HG02973 (cell line): ENCODE measurements around the gene CFLAR.
"Not testable (repeated sequence)": the region's sequence is repeated elsewhere in the genome, so short reads cannot be mapped to it uniquely, and the experiment has no call there.

Experiments used
- ATAC-seq: cut with Tn5 transposase; IDR thresholded peaks from one replicate; pipeline ENCODE4 v1.9.1; 2021; ENCODE audit warnings: moderate library complexity; ENCODE audit not compliant: unreplicated experiment

Gene CFLAR

GRCh38 chr2:201144101-201145051 lies 28.4 kb downstream of the CFLAR start:
- no peak for ATAC-seq

GRCh38 chr2:201148434-201148990 lies 32.5 kb downstream of the CFLAR start:
- no peak for ATAC-seq

GRCh38 chr2:201149064-201149820 lies 33.3 kb downstream of the CFLAR start:
- ATAC-seq, result no peak

GRCh38 chr2:201149821-201150165 lies 33.8 kb downstream of the CFLAR start:
- ATAC-seq, result not testable (repeated sequence)

GRCh38 chr2:201150454-201151020 lies 34.6 kb downstream of the CFLAR start:
- no peak for ATAC-seq

- peak; percentile 83 for ATAC-seq
These were observed 35.4 kb downstream of the CFLAR start for GRCh38 chr2:201151127-201151981.

- no peak for ATAC-seq
These were observed 36.6 kb downstream of the CFLAR start for GRCh38 chr2:201152517-201152916.

GRCh38 chr2:201152999-201153815 lies 37.2 kb downstream of the CFLAR start:
- ATAC-seq, result no peak

- no peak for ATAC-seq
These were observed 38.8 kb downstream of the CFLAR start for GRCh38 chr2:201154615-201155399.

GRCh38 chr2:201156036-201156435 lies 40.1 kb downstream of the CFLAR start:
- ATAC-seq, result no peak

- ATAC-seq, result no peak
These were observed 40.7 kb downstream of the CFLAR start for GRCh38 chr2:201156640-201157039.

- ATAC-seq, result peak; percentile 16
These were observed 41.7 kb downstream of the CFLAR start for GRCh38 chr2:201157694-201158093.

GRCh38 chr2:201158111-201158929 lies 42.4 kb downstream of the CFLAR start:
- ATAC-seq, result peak; percentile 93

GRCh38 chr2:201164166-201164565 lies 48.2 kb downstream of the CFLAR start:
- ATAC-seq, result no peak

- no peak for ATAC-seq
These were observed 51.6 kb downstream of the CFLAR start for GRCh38 chr2:201167546-201167945.

GRCh38 chr2:201168496-201168895 lies 52.5 kb downstream of the CFLAR start:
- not testable (repeated sequence) for ATAC-seq

- ATAC-seq, result no peak
These were observed 55.4 kb downstream of the CFLAR start for GRCh38 chr2:201171259-201171814.

GRCh38 chr2:201172279-201172678 lies 56.3 kb downstream of the CFLAR start:
- ATAC-seq, result no peak
